Stomach (tissue), 9 donors: ENCODE data around the gene ZNF641. TPM values are rescaled to one million over a fixed set of nuclear protein-coding genes. Genes with fewer than 3 reads are reported as not detected.
A peak's percentile ranks its signal among the peaks of the same experiment; 100 is the strongest.

Experiments used
- DNase-seq, 2 donors: peaks; one replicate each; pipeline versions ENCODE4 v3.0.0 to v3.0.0-alpha.2; 2013 to 2019
- H3K27ac ChIP-seq, 5 donors: fragments of 200-600 bp in 4 of 5; sonication (generic) in 4 of 5; one replicate each; pipeline ENCODE4 v1.5.1; 2013 to 2019; ENCODE audit warnings: mild to moderate bottlenecking in 1 of 5, moderate library complexity in 1 of 5
- H3K27me3 ChIP-seq, 3 donors: fragments of 200-600 bp; sonication (generic); one replicate each; pipeline ENCODE4 v1.5.1; 2017 to 2019; ENCODE audit warnings: mixed run types in 1 of 3
- H3K36me3 ChIP-seq, 4 donors: fragments of 200-600 bp; sonication (generic); 1 replicate in 3 of 4; 2 replicates in 1 of 4; pipeline ENCODE4 v1.5.1; 2016 to 2019
- H3K4me1 ChIP-seq, 4 donors: fragments of 200-600 bp; sonication (generic); one replicate each; pipeline ENCODE4 v1.5.1; 2016 to 2019
- H3K4me3 ChIP-seq, 4 donors: fragments of 200-600 bp; sonication (generic) in 3 of 4; one replicate each; pipeline ENCODE4 v1.5.1; 2016 to 2019; ENCODE audit warnings: mild to moderate bottlenecking in 1 of 4
- H3K9me3 ChIP-seq, 4 donors: fragments of 200-600 bp; sonication (generic); one replicate each; pipeline ENCODE4 v1.5.1; 2016 to 2019
- EP300 ChIP-seq: sonication (generic); formaldehyde crosslinking; IDR thresholded peaks from one replicate; pipeline ENCODE4 v1.6.1; 2017; ENCODE audit warnings: antibody characterized with exemption
- POLR2A ChIP-seq, 4 donors: fragments of 450-650 bp; IDR thresholded peaks; one replicate each; pipeline ENCODE4 v1.6.1; 2016; ENCODE audit warnings: antibody characterized with exemption in 4 of 4, control low read depth in 2 of 4, mild to moderate bottlenecking in 1 of 4, moderate library complexity in 1 of 4
- POLR2AphosphoS5 ChIP-seq, 3 donors: sonication (generic); formaldehyde crosslinking; IDR thresholded peaks; one replicate each; pipeline ENCODE4 v1.6.1; 2016; ENCODE audit warnings: antibody characterized with exemption in 3 of 3
- WGBS, 5 donors: extraction: QIAGEN DNeasy Blood & Tissue Kit in 3 of 5; methylation state at CpG; one replicate each; pipeline versions ENCODE4 v1.1.5 to v1.1.7; 2013 to 2018; 5-methylcytosine and 5-hydroxymethylcytosine counted together
- intact Hi-C: fragments of 100-400 bp; cut with DNase I; formaldehyde crosslinking; loops from one replicate; pipeline ENCODE4 v1.15.1; 2023; ENCODE audit warnings: low total_unique reads
- polyA plus RNA-seq, 3 donors: library from polyadenylated mRNA; stranded (reverse); fragments of 200-250 nt; gene quantifications; one replicate each; pipeline ENCODE4 v1.2.3, GENCODE V29; 2013
- total RNA-seq, 5 donors: library from RNA; depleted of rRNA; stranded (reverse); fragments of >200 nt; gene quantifications; one replicate each; pipeline versions ENCODE4 v1.1.0 to v1.2.3, GENCODE V29; 2014 to 2016
- TF ChIP-seq, protein P1 (sequence below), 7 experiments: fragments of 450-650 bp in 4 of 7; fragments of 200-600 bp in 3 of 7; sonication (generic) in 3 of 7; IDR thresholded peaks; one replicate each; pipeline ENCODE4 v1.5.1; 2016 to 2019; ENCODE audit warnings: antibody characterized with exemption in 7 of 7, control low read depth in 2 of 7, mild to moderate bottlenecking in 1 of 7
- donor health status: healthy with polysubstance abuse.
- donor health status: Bipolar disorder and iron deficiency.
- donor health status: healthy.

Gene ZNF641
- total and polyA plus RNA-seq, 8 donors, result 0.58 to 39.3 (median 5.3) TPM

DNA sequence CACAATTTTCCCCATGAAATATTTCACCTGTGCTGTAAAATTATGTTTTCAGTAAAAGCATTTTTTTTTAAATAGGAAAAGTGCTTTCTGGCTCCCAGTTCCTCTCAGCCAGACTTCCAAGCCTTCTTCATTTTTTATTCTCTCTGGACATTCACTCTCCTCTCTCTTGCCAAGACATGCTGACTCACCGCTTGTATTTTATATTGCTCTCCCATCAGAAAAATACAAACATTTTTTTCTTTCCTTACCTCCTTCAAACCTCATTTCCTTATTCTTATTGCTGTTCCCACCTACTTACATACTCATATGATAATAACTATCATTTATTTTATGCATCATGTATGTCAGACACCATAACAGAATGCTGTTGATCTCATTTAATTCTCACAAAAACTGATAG lies 37.7 kb upstream of the ZNF641 start:
- intact Hi-C loops, result no loop called here
- no peaks in the 10 kb centered on the region for H3K27me3 ChIP-seq
- no peaks in the 10 kb centered on the region for H3K36me3 ChIP-seq
- 54 to 81% (median 79%) methylated on average over 1 of the region's 1 CpG for WGBS, 5 donors
- TF ChIP-seq POLR2AphosphoS5 (IDR thresholded peaks at IDR 0.05) (no peak), EP300 (no peak)
- TF ChIP-seq, protein P1, sequence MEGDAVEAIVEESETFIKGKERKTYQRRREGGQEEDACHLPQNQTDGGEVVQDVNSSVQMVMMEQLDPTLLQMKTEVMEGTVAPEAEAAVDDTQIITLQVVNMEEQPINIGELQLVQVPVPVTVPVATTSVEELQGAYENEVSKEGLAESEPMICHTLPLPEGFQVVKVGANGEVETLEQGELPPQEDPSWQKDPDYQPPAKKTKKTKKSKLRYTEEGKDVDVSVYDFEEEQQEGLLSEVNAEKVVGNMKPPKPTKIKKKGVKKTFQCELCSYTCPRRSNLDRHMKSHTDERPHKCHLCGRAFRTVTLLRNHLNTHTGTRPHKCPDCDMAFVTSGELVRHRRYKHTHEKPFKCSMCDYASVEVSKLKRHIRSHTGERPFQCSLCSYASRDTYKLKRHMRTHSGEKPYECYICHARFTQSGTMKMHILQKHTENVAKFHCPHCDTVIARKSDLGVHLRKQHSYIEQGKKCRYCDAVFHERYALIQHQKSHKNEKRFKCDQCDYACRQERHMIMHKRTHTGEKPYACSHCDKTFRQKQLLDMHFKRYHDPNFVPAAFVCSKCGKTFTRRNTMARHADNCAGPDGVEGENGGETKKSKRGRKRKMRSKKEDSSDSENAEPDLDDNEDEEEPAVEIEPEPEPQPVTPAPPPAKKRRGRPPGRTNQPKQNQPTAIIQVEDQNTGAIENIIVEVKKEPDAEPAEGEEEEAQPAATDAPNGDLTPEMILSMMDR (IDR thresholded peaks at IDR 0.05), result no peak
- no peak overlapping the region for H3K4me3 ChIP-seq
- no peak overlapping the region for H3K27ac ChIP-seq
- H3K9me3 ChIP-seq, result no peaks in the 10 kb centered on the region
- peak in 1 of 2 donors; percentile 26 for DNase-seq
- H3K4me1 ChIP-seq, result peaks cover 0 to 23% (median 11%) of the 10 kb centered on the region in 4 donors

DNA sequence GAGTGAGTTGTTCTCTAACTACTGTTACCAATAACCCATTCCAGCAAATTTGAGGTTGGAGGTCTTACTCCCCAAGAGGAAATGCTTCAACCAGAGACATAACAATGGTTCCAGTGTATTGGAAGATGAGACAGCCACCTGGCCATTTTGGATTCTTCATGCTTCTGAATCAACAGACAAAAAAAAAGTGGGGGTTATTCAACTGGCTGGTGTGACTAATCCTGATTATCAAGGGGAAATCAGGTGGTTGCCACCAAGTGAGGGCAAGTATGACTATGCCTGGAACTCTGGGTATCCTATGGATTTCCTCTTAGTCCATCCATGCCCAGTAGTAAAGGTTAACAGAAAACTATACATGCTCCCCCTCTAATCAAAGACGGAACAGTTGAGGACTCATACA lies 29.9 kb upstream of the ZNF641 start:
- intact Hi-C loops, result no loop called here
- H3K36me3 ChIP-seq, result no peaks in the 10 kb centered on the region
- no peak for DNase-seq
- no peak overlapping the region for H3K27ac ChIP-seq
- H3K4me1 ChIP-seq, result no peaks in the 10 kb centered on the region
- TF ChIP-seq POLR2A (IDR thresholded peaks at IDR 0.05), result no peak
- TF ChIP-seq, protein P1 (IDR thresholded peaks at IDR 0.05), result no peak
- no peak for TF ChIP-seq POLR2AphosphoS5 (IDR thresholded peaks at IDR 0.05)
- TF ChIP-seq EP300, result no peak
- H3K27me3 ChIP-seq, result no peaks in the 10 kb centered on the region
- no peak overlapping the region for H3K4me3 ChIP-seq
- no peaks in the 10 kb centered on the region for H3K9me3 ChIP-seq
- WGBS, 5 donors, result 81 to 96% (median 94%) methylated on average over 1 of the region's 1 CpG

DNA sequence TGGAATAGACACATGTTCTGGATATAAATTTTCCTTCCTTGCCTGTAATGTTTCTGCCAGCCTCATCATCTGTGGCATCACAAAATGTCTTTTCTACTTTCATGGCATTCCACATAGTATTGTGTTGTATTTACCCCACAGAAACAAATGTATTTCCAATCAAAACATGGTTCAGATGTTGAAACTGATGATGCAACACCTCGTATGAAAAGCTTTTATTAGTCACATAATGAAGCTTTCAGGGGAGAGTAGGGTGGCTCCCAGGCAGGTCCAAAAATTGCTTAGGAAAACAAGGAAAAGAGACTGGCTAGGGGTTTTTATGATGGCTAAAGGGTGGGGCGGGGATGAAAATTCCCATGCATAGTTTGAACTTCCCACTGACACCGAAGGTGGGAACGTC lies 29.1 kb upstream of the ZNF641 start:
- Histone ChIP-seq H3K4me3 (no peak overlapping the region), H3K9me3 (no peaks in the 10 kb centered on the region), H3K4me1 (no peaks in the 10 kb centered on the region), H3K36me3 (no peaks in the 10 kb centered on the region), H3K27me3 (no peaks in the 10 kb centered on the region), H3K27ac (no peak overlapping the region)
- TF ChIP-seq EP300 (no peak), POLR2A (IDR thresholded peaks at IDR 0.05) (no peak), POLR2AphosphoS5 (IDR thresholded peaks at IDR 0.05) (no peak)
- TF ChIP-seq, protein P1 (IDR thresholded peaks at IDR 0.05), result no peak
- intact Hi-C loops, result no loop called here
- no peak for DNase-seq
- 41 to 58% (median 56%) methylated on average over 4 of the region's 4 CpGs for WGBS, 5 donors

DNA sequence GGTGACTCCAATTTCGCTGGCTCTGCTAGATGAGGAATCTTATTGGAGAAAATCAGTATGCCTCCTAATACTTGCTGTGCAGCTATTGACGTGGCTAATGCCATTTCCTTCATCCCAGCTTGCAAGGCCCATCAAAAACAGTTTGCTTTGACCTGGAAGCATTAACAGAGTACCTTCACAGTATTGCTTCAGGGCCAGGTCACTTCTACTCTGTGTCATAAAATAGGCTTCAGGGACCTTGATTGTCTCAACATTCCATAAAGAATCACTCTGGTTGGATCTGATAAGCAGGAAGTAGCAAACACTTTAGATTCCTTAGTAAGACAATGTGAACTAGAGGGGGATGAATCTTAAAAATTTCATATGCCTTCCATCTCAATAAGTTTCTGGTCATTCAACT lies 26.9 kb upstream of the ZNF641 start:
- no peaks in the 10 kb centered on the region for H3K9me3 ChIP-seq
- H3K4me1 ChIP-seq, result no peaks in the 10 kb centered on the region
- whole genome bisulfite sequencing, 5 donors, result 31 to 75% (median 54%) methylated on average over 2 of the region's 2 CpGs
- no peak overlapping the region for H3K27ac ChIP-seq
- no peak for DNase-seq
- intact Hi-C loops, result no loop called here
- H3K27me3 ChIP-seq, result no peaks in the 10 kb centered on the region
- H3K4me3 ChIP-seq, result no peak overlapping the region
- TF ChIP-seq EP300, result no peak
- TF ChIP-seq POLR2AphosphoS5 (IDR thresholded peaks at IDR 0.05), result no peak
- TF ChIP-seq, protein P1 (IDR thresholded peaks at IDR 0.05), result no peak
- TF ChIP-seq POLR2A (IDR thresholded peaks at IDR 0.05), result no peak
- H3K36me3 ChIP-seq, result no peaks in the 10 kb centered on the region
